ENCODE measurements around the gene ACVR1B.

The ACVR1B gene

DNA sequence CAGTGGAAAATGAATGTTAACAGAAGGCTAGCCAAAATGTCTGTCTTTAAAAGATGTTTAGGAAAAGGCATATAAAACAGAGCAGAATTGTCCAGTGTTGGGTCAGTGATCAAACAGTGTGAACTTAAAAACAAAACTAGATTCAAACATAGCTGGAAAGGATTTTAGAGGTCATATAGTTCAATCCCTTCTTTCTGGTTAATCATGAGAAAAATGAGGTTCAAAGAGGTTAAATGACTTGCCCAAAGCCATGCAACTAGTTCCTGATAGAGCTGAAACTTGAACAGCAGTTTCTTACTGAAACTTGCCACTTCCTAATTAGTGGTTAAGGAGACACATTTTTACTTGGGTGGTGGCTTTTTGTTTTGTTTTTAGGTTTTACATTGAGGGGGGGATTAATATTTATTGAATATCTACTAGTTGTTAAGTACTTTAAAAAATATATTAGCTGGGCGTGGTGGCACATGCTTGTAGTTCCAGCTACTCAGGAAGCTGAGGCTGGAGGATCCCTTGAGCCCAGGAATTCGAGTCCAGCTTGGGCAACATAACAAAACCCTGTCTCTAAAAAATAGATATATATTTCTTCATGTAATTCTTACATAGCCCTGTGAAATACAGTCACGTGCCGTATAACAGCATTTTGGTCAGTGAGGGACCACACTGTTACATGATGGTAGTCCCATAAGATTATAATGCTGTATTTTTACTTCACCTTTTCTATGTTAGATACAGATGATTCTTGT is 20.4 kb downstream of the ACVR1B start:
- no peak overlapping the region for H3K4me3 ChIP-seq (ENCODE audit: low read depth, low read length)
- no peak for TF ChIP-seq CTCF (IDR thresholded peaks at IDR 0.05; ENCODE audit: low read depth, low read length)

- TF ChIP-seq CTCF (IDR thresholded peaks at IDR 0.05; ENCODE audit: low read depth, low read length): no peak
- H3K4me3 ChIP-seq (ENCODE audit: low read depth, low read length): no peak overlapping the region
These were observed 20.9 kb downstream of the ACVR1B start for GRCh38 chr12:51972422-51972812.

DNA sequence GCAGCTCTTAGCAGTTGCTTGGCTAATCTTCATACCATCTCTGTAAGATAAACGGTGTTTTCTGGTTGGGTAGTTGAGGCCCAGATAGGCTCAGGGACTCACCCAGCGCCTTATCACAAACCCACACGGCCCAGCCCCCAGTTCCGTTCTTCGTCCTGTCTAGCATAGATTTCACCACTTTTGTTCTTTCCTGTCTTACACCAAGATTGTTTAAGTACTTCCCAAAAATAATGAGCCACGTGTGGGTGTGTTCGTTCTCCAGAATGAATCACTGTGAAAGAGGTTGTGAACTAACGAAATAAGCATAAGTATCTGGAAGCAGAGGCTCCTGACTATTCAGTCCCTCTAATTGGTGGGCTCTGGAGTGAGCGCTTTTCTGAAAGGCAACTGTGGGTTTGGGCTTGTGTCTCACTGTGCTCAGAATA is 21.4 kb downstream of the ACVR1B start:
- H3K4me3 ChIP-seq (ENCODE audit: low read depth, low read length): no peak overlapping the region
- TF ChIP-seq CTCF (IDR thresholded peaks at IDR 0.05; ENCODE audit: low read depth, low read length): no peak

GRCh38 chr12:51973560-51973959 is 22.1 kb downstream of the ACVR1B start:
- no peak overlapping the region for H3K4me3 ChIP-seq (ENCODE audit: low read depth, low read length)
- no peak for TF ChIP-seq CTCF (IDR thresholded peaks at IDR 0.05; ENCODE audit: low read depth, low read length)

- no peak overlapping the region for H3K4me3 ChIP-seq (ENCODE audit: low read depth, low read length)
- no peak for TF ChIP-seq CTCF (IDR thresholded peaks at IDR 0.05; ENCODE audit: low read depth, low read length)
These were observed 23.1 kb downstream of the ACVR1B start for GRCh38 chr12:51974646-51975045.

- no peak for TF ChIP-seq CTCF (IDR thresholded peaks at IDR 0.05; ENCODE audit: low read depth, low read length)
- H3K4me3 ChIP-seq (ENCODE audit: low read depth, low read length): no peak overlapping the region
These were observed 23.7 kb downstream of the ACVR1B start for GRCh38 chr12:51975196-51975595.

DNA sequence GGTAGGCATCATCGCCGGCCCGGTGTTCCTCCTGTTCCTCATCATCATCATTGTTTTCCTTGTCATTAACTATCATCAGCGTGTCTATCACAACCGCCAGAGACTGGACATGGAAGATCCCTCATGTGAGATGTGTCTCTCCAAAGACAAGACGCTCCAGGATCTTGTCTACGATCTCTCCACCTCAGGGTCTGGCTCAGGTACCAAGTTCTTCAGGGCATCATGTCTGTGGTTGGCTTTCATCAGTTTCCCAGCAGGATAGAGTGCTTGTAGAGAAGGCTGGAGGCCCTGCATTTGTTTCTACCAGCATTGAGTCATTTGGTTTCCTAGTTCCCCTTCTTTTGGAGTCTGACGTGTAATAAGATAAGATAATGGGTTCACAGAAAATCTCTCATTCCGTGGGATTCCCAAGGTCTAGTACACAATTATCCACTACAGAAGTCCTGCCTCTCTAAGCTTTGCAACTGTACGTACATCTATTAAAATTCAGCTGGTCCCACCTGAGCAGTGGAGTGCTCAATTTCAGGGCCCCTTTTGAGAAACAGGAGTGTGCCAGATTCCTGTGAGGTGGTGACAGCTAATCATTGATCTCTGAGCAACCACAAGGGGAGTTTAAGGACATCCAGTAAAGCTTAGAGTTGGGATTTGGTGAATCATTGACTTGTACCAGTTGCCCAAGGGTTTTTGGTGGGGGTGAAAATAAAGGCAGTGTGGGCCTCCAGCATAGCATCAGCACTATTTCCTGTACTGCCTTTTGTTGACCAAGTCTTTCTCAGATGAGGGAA is 25.1 kb downstream of the ACVR1B start:
- no peak overlapping the region for H3K4me3 ChIP-seq (ENCODE audit: low read depth, low read length)
- no peak for TF ChIP-seq CTCF (IDR thresholded peaks at IDR 0.05; ENCODE audit: low read depth, low read length)
